ENCODE data around the gene LY6G6C.

DNA sequence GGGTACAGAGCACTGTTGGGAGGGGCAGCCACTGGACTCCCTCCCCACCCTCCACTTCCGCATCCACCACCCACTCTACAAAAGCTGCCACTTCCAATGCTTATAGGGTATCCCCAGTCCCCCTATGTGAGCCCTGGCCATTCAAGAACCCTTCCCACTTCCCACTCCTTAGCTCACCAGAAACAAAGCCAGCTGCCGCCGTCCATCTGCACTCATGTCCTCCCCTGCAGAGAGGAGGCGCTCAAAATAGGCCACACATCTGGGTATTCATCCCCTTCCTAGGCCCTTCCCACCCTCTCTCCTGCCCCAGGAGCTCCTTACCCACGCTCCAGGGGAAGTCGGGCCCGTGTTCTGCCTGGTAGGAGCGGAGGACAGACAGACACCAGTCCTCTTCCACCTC, 34.2 kb downstream of the LY6G6C start:
- TF ChIP-seq, protein P1, sequence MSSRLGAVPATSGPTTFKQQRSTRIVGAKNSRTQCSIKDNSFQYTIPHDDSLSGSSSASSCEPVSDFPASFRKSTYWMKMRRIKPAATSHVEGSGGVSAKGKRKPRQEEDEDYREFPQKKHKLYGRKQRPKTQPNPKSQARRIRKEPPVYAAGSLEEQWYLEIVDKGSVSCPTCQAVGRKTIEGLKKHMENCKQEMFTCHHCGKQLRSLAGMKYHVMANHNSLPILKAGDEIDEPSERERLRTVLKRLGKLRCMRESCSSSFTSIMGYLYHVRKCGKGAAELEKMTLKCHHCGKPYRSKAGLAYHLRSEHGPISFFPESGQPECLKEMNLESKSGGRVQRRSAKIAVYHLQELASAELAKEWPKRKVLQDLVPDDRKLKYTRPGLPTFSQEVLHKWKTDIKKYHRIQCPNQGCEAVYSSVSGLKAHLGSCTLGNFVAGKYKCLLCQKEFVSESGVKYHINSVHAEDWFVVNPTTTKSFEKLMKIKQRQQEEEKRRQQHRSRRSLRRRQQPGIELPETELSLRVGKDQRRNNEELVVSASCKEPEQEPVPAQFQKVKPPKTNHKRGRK (CRISPR knock-in tag; IDR thresholded peaks at IDR 0.05), result no peak
- TF ChIP-seq, protein P2, sequence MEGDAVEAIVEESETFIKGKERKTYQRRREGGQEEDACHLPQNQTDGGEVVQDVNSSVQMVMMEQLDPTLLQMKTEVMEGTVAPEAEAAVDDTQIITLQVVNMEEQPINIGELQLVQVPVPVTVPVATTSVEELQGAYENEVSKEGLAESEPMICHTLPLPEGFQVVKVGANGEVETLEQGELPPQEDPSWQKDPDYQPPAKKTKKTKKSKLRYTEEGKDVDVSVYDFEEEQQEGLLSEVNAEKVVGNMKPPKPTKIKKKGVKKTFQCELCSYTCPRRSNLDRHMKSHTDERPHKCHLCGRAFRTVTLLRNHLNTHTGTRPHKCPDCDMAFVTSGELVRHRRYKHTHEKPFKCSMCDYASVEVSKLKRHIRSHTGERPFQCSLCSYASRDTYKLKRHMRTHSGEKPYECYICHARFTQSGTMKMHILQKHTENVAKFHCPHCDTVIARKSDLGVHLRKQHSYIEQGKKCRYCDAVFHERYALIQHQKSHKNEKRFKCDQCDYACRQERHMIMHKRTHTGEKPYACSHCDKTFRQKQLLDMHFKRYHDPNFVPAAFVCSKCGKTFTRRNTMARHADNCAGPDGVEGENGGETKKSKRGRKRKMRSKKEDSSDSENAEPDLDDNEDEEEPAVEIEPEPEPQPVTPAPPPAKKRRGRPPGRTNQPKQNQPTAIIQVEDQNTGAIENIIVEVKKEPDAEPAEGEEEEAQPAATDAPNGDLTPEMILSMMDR (CRISPR knock-in tag; IDR thresholded peaks at IDR 0.05), result no peak

Measured in HepG2 (cell line).